Gastroesophageal sphincter (tissue), 2 donors: ENCODE measurements around the gene VWA7.

Source experiments
- EP300 ChIP-seq: sonication (generic); formaldehyde crosslinking; IDR thresholded peaks from one replicate; pipeline ENCODE4 v1.6.1; 2017; ENCODE audit warnings: antibody characterized with exemption, mild to moderate bottlenecking
- POLR2A ChIP-seq, 2 donors: fragments of 450-650 bp; IDR thresholded peaks; one replicate each; pipeline ENCODE4 v1.6.1; 2017; ENCODE audit warnings: antibody characterized with exemption in 2 of 2, mild to moderate bottlenecking in 2 of 2, moderate library complexity in 1 of 2
- POLR2AphosphoS5 ChIP-seq: sonication (generic); formaldehyde crosslinking; IDR thresholded peaks from one replicate; pipeline ENCODE4 v1.6.1; 2017; ENCODE audit warnings: antibody characterized with exemption

- TF ChIP-seq POLR2A (IDR thresholded peaks at IDR 0.05): no peak
- no peak for TF ChIP-seq EP300
- TF ChIP-seq POLR2AphosphoS5: no peak
Measured at GRCh38 chr6:31732029-31732428, 45.1 kb downstream of the VWA7 start.
